Type B pancreatic cell (in vitro differentiated cells): ENCODE data around the gene GTF2H3. TPM values are rescaled to one million over a fixed set of nuclear protein-coding genes. Genes with fewer than 3 reads are reported as not detected.

ENCODE experiments used
- DNase-seq: peaks from one replicate; pipeline ENCODE4 v3.0.0; 2021; ENCODE audit warnings: mixed read lengths; ENCODE audit not compliant: unreplicated experiment; ENCODE audit errors: extremely low spot score
- H3K27ac Mint-ChIP-seq: 2 replicates; pipeline ENCODE4 v1.8.0; 2021; ENCODE audit warnings: mild to moderate bottlenecking, mixed read lengths
- H3K27me3 Mint-ChIP-seq: 2 replicates; pipeline ENCODE4 v1.8.0; 2021; ENCODE audit warnings: mixed read lengths
- H3K36me3 Mint-ChIP-seq: 2 replicates; pipeline ENCODE4 v1.8.0; 2021; ENCODE audit warnings: mixed read lengths
- H3K4me1 Mint-ChIP-seq: one replicate; pipeline ENCODE4 v1.8.0; 2021; ENCODE audit warnings: mixed read lengths; ENCODE audit not compliant: unreplicated experiment
- H3K4me3 Mint-ChIP-seq: 2 replicates; pipeline ENCODE4 v1.8.0; 2021; ENCODE audit warnings: mild to moderate bottlenecking, mixed read lengths
- H3K9me3 Mint-ChIP-seq: 2 replicates; pipeline ENCODE4 v1.8.0; 2021; ENCODE audit warnings: mixed read lengths
- total RNA-seq: library from RNA; stranded (reverse); gene quantifications from 2 replicates; pipeline ENCODE4 v1.2.1, GENCODE V29; 2021; ENCODE audit warnings: low replicate concordance
- TF ChIP-seq, protein P1 (sequence below): fragments of 200-600 bp; sonication (generic); conservative IDR thresholded peaks from 2 replicates; pipeline ENCODE4 v1.5.0; 2021; ENCODE audit warnings: antibody characterized with exemption, mild to moderate bottlenecking

Gene GTF2H3
- total RNA-seq, 1 donor from 2014 or later, result 33.6 TPM

- no peak overlapping the region for H3K27ac Mint-ChIP-seq
- H3K4me3 Mint-ChIP-seq, result no peak overlapping the region
Measured at GRCh38 chr12:123659996-123660727, 26.5 kb downstream of the GTF2H3 start.

GRCh38 chr12:123667771-123668170 lies 34.1 kb downstream of the GTF2H3 start:
- Mint-ChIP-seq H3K36me3 (peaks cover 6% of the 10 kb centered on the region), H3K9me3 (no peaks in the 10 kb centered on the region), H3K27ac (no peak overlapping the region), H3K27me3 (no peaks in the 10 kb centered on the region), H3K4me3 (no peak overlapping the region), H3K4me1 (peaks cover 12% of the 10 kb centered on the region)
- TF ChIP-seq, protein P1, sequence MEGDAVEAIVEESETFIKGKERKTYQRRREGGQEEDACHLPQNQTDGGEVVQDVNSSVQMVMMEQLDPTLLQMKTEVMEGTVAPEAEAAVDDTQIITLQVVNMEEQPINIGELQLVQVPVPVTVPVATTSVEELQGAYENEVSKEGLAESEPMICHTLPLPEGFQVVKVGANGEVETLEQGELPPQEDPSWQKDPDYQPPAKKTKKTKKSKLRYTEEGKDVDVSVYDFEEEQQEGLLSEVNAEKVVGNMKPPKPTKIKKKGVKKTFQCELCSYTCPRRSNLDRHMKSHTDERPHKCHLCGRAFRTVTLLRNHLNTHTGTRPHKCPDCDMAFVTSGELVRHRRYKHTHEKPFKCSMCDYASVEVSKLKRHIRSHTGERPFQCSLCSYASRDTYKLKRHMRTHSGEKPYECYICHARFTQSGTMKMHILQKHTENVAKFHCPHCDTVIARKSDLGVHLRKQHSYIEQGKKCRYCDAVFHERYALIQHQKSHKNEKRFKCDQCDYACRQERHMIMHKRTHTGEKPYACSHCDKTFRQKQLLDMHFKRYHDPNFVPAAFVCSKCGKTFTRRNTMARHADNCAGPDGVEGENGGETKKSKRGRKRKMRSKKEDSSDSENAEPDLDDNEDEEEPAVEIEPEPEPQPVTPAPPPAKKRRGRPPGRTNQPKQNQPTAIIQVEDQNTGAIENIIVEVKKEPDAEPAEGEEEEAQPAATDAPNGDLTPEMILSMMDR, result no peak
- DNase-seq, result no peak

More at GRCh38 chr12:123659996-123660727, 26.5 kb downstream of the GTF2H3 start:
- Mint-ChIP-seq H3K36me3 (peaks cover 18% of the 10 kb centered on the region), H3K9me3 (no peaks in the 10 kb centered on the region), H3K4me1 (no peaks in the 10 kb centered on the region), H3K27me3 (no peaks in the 10 kb centered on the region)
- TF ChIP-seq, protein P1, result no peak
- DNase-seq, result no peak

GRCh38 chr12:123670882-123671728 lies 37.5 kb downstream of the GTF2H3 start, which contains the start of gene TCTN2:
TCTN2 (plus strand) TSS chr12:123671113; CDS start chr12:123671241, 128 bp downstream.
- Mint-ChIP-seq H3K27me3 (no peaks in the 10 kb centered on the region), H3K36me3 (peaks cover 9% of the 10 kb centered on the region), H3K9me3 (no peaks in the 10 kb centered on the region), H3K27ac (peak within 1 kb of the TSS; percentile 74), H3K4me1 (peaks cover 17% of the 10 kb centered on the region), H3K4me3 (peak within 1 kb of the TSS; percentile 91)
- peak; percentile 95 for DNase-seq
- TF ChIP-seq, protein P1, result no peak

DNA sequence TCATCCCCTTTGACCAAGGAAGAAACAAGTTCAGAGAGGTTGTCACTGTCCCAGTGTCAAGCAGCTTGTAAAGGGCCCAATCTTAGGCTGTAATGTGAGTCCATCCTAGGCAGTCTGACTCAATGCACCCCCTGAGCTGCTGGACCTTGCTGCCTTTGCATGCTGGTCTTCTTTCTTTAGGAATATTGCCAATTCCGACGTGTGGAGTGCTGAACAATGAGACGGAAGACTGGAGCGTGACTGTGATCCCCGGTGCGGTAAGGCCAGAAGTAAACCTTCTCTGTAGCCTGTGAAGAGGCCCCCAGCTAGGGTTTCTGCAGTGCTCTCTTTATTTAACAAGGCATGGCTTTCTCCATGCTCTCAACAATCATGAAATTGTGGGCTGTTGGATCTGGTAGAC lies 38.2 kb downstream of the GTF2H3 start:
- Mint-ChIP-seq H3K9me3 (no peaks in the 10 kb centered on the region), H3K36me3 (peaks cover 9% of the 10 kb centered on the region), H3K4me3 (peak overlapping the region; percentile 91), H3K27me3 (no peaks in the 10 kb centered on the region), H3K4me1 (peaks cover 17% of the 10 kb centered on the region), H3K27ac (peak overlapping the region; percentile 74)
- DNase-seq, result no peak
- TF ChIP-seq, protein P1, result no peak

- Mint-ChIP-seq H3K9me3 (no peaks in the 10 kb centered on the region), H3K36me3 (peaks cover 17% of the 10 kb centered on the region), H3K4me3 (no peak overlapping the region), H3K27ac (no peak overlapping the region), H3K4me1 (peaks cover 17% of the 10 kb centered on the region), H3K27me3 (no peaks in the 10 kb centered on the region)
- DNase-seq, result no peak
- TF ChIP-seq, protein P1, result no peak
Measured at GRCh38 chr12:123675436-123675835, 41.8 kb downstream of the GTF2H3 start.
